GM19193 (cell line): ENCODE measurements around the gene ZRANB2.

Experiments
- POLR2A ChIP-seq: IDR thresholded peaks from 4 replicates; pipeline ENCODE4 v1.6.1; 2011; ENCODE audit not compliant: insufficient read depth, insufficient read length; ENCODE audit errors: extremely low read depth

Gene ZRANB2, protein sequence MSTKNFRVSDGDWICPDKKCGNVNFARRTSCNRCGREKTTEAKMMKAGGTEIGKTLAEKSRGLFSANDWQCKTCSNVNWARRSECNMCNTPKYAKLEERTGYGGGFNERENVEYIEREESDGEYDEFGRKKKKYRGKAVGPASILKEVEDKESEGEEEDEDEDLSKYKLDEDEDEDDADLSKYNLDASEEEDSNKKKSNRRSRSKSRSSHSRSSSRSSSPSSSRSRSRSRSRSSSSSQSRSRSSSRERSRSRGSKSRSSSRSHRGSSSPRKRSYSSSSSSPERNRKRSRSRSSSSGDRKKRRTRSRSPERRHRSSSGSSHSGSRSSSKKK

DNA sequence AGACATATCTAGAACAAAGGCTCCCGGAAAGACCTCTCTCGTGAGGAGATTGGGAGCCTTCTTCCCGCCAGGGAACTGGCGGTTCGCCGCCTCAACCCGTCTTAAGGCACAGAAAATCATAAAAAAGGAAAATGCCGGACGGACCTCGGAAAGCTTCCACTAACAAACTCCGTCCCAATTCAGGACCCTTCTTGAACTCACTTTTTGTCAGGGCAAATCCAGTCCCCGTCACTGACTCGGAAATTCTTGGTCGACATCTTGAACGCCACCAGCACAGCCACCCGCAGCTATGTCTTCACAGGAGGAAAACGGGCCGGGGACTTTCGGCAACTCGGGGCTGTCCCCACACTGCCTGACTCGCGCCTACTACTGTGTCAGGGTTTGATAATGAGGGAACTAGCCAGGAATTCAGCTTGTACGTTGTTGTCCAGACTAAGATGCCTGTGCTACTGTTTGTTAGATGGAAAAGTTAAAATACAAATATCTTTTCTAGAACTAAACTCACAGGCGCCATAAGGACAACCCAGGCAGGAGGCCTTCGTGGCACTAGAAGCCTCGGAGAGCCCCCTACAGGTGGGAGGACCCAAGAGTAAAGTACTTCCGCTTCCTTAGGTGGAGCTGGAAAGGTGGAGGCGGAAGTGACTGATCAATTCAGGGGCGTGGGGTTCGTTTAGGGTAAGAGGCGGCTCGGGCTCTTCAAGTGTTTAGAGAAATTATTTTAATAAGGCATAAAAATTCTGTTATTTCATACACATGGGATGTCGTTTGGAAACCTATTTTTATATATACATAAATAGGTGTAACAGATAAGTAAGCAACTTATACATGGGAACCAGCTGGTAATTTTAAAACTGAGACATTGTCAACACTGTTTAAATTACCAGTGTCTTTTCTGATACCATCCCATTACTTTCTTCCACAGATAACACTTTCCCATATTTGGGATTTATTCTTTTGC is at the start of gene ZRANB2:
TSS of gene ZRANB2 (minus strand) at position 297 of the 958 bp plus-strand sequence. CDS start at position 257, 40 bp downstream.
- TF ChIP-seq POLR2A, result peak; percentile 88

DNA sequence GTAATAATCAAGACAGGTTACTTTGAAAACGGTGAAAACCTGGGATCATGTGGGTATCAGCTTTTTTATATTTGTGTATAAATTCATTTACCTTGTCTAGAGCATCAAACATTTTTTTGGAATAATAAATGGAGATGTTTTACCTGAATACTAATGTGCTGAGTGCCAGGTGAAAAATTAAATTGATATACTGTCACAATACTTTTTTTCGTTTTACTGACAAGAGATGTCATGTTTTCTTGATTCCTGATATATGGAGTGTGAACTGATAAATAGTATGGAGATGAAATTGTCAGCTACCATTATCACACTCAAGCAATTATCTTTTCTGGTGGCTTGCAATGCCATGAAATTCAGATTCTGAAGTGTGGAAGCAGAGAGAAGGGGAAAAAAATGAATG is 47.2 kb upstream of the ZRANB2 start:
- no peak for TF ChIP-seq POLR2A

DNA sequence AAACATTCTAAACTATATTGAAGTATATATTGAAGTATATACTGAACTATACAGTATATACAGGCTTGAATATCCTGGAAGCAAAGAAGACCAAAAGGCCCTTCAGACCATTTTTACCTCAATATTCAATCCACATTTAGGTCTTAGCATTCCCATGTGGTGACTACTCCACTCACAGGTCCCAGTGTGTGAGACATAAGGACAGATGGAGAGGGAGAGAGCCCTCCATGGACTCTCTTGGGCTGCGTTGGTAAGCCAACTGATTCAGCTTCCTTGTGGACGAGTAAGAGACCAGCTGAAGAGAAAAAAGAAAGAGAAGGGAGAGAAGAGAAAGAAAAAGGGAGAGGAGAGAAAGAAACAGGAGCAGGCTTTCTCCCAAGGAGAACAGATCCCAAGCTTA is 37.3 kb upstream of the ZRANB2 start:
- TF ChIP-seq POLR2A, result no peak

DNA sequence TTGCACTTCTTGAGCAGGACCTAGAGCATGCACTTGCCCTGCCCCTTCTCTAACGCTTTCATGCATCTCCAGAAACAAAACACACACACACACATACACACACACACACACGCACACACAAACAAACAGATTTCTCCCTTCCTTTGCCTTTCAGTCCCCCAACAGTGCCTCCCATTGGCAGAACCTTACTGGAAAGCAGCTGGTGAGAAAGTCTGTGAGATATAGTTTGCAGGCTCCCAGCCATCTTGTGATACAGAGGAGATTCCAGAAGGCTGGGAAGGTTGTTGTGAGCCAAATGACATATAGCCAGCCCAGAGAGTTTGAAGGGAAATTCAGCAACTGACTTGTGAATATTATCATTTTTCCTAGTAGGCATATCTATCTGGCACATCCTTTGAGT is 35.9 kb upstream of the ZRANB2 start:
- TF ChIP-seq POLR2A, result no peak

DNA sequence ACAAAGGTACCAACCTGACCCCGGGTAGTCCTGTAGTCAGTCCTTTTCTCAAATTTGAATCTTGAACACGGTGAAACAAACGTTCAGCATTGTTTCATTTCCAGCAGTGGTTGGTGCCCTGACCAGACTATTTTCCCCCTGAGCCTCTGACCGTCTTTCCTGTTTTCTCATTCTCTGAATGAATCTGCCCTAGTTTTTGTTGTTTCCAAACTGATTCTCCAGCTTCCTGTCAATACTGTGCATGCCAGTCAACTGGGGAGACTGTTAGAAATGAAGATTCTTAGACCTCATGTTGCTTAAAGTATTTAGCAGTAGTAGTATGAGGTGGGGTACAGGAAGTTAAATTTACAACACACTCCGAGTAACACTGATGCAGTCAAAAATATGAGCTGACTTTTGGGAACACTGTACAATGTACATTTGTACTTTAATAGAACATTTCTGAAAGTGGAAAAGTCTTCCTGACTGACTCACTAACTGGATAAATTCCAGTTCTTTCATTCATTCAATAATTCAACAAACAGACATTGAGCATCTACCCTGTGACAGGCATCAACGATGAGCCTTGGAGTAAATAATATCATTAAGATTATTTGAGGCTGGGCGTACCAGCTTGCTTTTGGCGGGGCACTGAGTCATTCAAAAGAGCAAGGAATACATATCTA is 26.0 kb upstream of the ZRANB2 start:
- TF ChIP-seq POLR2A, result no peak

DNA sequence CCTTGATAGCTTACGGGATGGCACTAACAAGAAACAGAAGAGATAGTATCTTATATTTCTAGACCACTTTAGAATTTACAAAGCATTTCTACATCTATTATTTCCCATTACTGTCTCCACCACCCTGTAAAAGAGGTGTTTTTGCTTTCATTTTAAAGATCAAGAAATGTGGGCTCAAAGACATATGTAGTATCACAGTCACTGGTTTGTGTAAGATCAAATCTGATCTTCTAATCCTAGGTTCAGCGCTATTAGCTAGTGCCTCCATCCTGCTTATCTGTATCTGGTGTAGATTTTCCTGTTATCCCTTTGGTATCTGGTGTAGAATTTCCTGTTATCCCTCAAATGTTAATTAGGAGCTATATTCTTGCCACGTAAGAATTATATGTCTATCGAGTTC is 23.6 kb upstream of the ZRANB2 start:
- TF ChIP-seq POLR2A, result no peak

DNA sequence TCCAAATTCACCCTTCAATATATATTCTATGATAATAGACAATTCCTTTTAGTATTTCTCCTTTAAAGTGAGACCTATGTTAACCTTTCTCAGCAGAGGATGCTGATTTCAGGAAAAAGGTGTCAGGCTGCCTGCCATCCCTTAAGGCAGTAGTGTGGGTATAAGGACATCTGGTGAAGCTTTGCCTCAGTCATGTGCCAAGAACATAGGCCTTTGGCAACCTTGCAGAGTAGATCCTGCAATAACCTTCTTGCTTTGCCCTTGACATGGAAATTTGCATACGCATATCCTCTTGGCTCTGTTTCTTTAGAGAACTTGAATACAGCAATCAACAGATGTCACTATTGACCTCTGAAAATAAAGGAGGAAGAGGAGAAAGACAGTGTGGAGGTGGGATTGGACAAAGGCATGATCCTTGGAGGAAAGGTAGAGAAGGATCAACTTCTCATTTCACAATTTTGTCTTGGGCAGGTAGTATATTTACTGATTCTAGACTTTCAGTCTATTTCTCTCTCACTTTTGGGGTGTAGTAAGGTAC is 21.1 kb upstream of the ZRANB2 start:
- TF ChIP-seq POLR2A, result no peak

DNA sequence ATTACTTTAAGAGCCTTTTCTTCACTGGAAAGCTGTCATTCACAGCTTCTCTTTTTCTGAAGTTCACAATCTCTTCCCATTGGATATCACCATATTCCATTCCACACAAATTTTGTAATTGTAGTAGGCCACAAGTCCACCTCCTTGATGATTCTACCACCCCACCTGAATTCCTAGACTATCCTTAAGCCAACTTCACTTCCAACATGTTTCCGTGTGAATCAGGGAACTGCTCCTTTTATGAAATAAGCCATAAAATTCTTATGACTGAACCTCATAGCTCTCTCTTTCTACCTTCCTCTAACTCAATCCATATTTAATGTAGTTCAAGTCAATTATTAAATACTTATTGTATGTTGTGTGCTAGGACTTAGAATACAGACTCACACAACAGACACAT is 16.6 kb upstream of the ZRANB2 start:
- TF ChIP-seq POLR2A, result no peak

DNA sequence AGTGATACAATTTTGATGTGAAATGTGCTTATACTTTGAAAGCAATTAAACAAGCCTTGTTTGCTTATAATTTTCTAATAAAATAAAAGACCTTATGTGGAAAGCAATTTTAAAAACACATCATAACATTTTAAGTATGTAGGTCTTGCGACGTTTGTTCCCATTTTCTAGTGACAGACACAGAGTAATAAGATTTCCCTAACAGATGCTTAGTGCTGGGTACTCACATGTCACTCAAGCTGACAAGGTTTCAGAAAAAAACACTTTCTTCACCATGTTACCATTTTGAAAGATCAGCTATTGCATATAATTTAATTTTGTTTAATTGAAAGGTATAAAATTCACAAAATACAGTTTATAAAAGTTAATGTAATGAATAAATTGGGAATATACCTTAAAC is 14.1 kb upstream of the ZRANB2 start:
- no peak for TF ChIP-seq POLR2A

DNA sequence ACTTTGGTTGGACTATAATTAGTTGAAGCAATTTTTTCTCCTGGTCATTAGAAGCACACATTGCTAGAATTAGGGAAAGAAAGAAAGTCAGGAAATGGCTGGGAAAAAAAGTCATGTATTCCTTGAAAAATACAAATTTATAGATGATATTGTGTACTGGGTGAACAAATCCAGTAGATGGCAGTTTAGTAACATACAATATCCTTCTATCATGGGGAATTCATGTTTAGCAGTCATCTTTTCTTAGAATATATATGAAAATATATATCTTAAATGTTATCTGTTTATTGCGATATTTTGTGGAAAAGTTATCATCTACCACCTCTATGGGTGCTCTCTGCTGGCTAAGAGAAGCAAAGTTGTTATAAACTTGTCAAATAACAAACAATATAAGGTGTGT is 13.1 kb upstream of the ZRANB2 start:
- TF ChIP-seq POLR2A, result no peak

DNA sequence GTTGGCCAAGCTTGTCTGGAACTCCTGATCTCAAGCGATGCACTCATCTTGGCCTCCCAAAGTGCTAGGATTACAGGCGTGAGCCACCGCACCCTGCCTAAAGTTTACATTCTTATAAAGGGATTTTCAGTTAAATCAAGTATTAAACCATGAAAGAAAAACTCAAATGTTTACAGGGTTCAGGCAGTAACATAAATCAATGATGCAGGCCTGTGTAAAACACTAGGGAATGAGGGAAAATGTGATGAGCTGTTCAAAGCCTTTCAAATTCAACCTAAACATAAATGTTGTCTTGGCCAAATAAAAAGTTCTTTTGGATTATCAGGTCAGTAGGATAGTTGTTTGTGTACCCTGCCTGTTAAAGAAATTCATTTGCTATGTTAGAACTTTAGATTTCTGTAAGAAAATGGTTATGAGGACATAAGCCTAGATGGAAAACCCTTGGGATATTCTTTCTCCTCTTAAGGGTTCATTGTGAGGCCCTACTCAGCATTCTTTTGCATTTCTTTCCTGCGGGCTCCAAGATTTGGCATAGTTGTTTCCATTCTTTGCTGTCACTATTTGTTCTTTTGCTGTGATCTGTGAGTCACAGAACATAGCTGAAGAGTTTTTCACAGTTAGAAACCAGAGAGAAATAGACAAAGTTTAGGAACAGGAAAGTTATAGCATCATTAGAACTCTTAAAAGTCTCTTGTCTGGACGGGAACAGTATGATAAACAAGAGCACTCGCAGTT is 8.9 kb upstream of the ZRANB2 start:
- no peak for TF ChIP-seq POLR2A

DNA sequence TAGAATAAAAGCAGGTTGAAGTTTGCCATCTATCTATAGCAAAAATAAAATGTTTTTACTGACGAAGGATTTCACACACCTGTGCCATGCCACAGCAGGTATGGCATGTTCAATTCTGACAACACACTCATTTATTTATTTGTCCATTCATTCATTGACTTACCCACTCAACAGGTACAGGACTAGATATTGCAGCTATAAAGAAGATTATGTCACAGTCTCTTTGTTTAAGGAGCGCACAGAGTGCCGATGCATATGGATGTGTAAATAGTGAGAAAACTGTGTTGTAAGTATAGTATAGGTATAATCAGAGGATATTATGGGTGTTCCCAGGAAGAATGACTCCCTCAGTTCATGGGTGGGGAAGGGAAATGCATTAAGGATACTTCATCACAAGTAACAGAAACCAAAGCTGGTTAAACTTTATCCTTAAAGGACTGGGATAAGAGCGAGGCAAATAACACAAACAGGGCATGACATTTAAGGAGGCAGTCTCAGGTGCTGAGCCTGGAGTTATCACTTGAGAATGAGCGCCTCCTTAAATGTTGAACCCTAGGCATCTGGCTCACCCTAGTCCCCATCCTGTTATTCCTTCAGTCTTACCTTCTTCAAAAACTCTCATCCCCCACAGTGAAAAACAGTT is 7.9 kb upstream of the ZRANB2 start:
- TF ChIP-seq POLR2A, result no peak

DNA sequence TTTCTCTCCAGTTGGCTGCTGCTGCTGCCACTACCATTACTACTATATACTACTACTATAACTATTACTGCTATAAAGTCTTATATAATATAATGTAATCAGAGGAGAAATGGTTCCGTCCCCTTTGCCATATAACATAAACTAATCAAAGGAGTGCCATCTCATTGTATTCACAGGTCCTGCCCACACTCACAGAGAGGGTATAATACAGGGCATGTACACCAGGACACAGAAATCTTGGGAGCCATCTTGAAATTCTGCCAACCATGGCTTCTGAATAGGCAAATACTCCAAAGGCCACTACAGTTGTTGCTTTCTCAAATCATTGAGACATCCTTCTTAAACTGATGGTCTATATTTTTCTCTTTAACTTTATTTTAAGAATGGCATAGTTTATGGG is 6.9 kb upstream of the ZRANB2 start:
- no peak for TF ChIP-seq POLR2A

DNA sequence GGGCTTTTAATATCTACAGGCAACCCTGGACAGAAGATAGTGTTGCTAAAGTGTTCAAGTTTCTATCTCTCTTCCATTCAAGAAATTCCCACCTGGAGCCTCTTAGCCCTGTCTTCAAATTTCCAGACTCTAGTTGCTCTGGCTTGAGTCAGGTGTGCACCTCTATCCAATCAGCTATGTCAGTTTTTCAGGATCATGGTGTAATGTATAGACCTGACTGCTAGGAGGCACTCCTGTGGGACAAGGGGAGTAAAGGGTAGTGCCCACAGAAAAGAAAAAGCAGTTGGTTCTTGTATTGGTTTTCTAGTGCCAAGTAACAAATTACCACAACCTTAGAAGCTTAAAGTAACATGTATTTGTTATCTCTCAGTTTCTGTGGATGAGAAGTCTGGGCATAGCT is 6.2 kb upstream of the ZRANB2 start:
- no peak for TF ChIP-seq POLR2A
